K562 (cell line): ENCODE results near the gene ACOX2. TPM values are rescaled to one million over a fixed set of nuclear protein-coding genes. Genes with fewer than 3 reads are reported as not detected.

Experiments
- CBX8 ChIP-seq: fragments of 200-600 bp; sonication (generic); IDR thresholded peaks from 2 replicates; pipeline ENCODE4 v1.6.1; 2012; ENCODE audit warnings: borderline replicate concordance, mixed run types, low read depth, mild to moderate bottlenecking, moderate library complexity, mixed read lengths, low read length, control low read depth, inconsistent platforms; ENCODE audit not compliant: poor library complexity, severe bottlenecking; ENCODE audit errors: extremely low read depth
- FOS ChIP-seq: IDR thresholded peaks from 3 replicates; pipeline ENCODE4 v1.6.1; 2011; ENCODE audit not compliant: insufficient read length; ENCODE audit errors: extremely low read depth
- FUS ChIP-seq: fragments of 200-400 bp; formaldehyde crosslinking; optimal IDR thresholded peaks from 2 replicates; pipeline ENCODE3; 2017; ENCODE audit warnings: low read depth, low read length
- HCFC1 ChIP-seq: IDR thresholded peaks from 2 replicates; pipeline ENCODE4 v1.6.1; 2012; ENCODE audit warnings: low read depth, low read length, improper control_type of control experiment
- JUNB ChIP-seq: fragments of 450-650 bp; formaldehyde crosslinking; conservative IDR thresholded peaks from 2 replicates; pipeline ENCODE4 v1.4.0; 2020; ENCODE audit warnings: mild to moderate bottlenecking
- SIX5 ChIP-seq, 2 experiments: IDR thresholded peaks; 2 replicates each; pipeline ENCODE4 v1.6.1; 2011; ENCODE audit warnings: low read length in 2 of 2, borderline replicate concordance in 1 of 2, low read depth in 1 of 2, mild to moderate bottlenecking in 1 of 2, moderate library complexity in 1 of 2; ENCODE audit not compliant: insufficient read depth in 1 of 2
- SP1 ChIP-seq: sonication (generic); formaldehyde crosslinking; IDR thresholded peaks from 2 replicates; pipeline ENCODE4 v1.8.1; 2022; ENCODE audit warnings: mild to moderate bottlenecking, missing genetic modification reagents
- SRSF3 ChIP-seq: fragments of 200-400 bp; formaldehyde crosslinking; IDR thresholded peaks from 2 replicates; pipeline ENCODE4 v1.6.1; 2016; ENCODE audit warnings: mild to moderate bottlenecking, low read length, moderate library complexity; ENCODE audit not compliant: insufficient read depth
- STAT5A ChIP-seq: IDR thresholded peaks from 2 replicates; pipeline ENCODE4 v1.6.1; 2012; ENCODE audit warnings: low read length, inconsistent platforms, borderline replicate concordance
- TSHZ1 ChIP-seq: fragments of 250-450 bp; sonication (Bioruptor Pico); IDR thresholded peaks from 2 replicates; pipeline ENCODE4 v1.4.0; 2020; ENCODE audit warnings: mild to moderate bottlenecking, moderate library complexity
- YY1 ChIP-seq, 3 experiments: IDR thresholded peaks; 2 replicates each; pipeline ENCODE4 v1.6.1; 2011; ENCODE audit warnings: low read length in 2 of 3, mild to moderate bottlenecking in 2 of 3, moderate library complexity in 2 of 3, borderline replicate concordance in 1 of 3, control low read depth in 1 of 3, low read depth in 1 of 3; ENCODE audit not compliant: insufficient read depth in 3 of 3, insufficient replicate concordance in 2 of 3, control insufficient read depth in 1 of 3, insufficient read length in 1 of 3; ENCODE audit errors: extremely low read depth in 1 of 3
- ZNF12 ChIP-seq: sonication (generic); formaldehyde crosslinking; IDR thresholded peaks from 2 replicates; pipeline ENCODE4 v1.4.0; 2020; ENCODE audit warnings: mild to moderate bottlenecking, missing genetic modification reagents
- ZNF143 ChIP-seq: sonication (generic); formaldehyde crosslinking; IDR thresholded peaks from 2 replicates; pipeline ENCODE4 v1.9.0; 2022; ENCODE audit warnings: mild to moderate bottlenecking, missing genetic modification reagents
- ZNF57 ChIP-seq: fragments of 450-650 bp; formaldehyde crosslinking; IDR thresholded peaks from 2 replicates; pipeline ENCODE4 v1.4.0; 2020; ENCODE audit warnings: mild to moderate bottlenecking, moderate library complexity
- polyA plus RNA-seq, 8 experiments: library from polyadenylated mRNA; depleted of rRNA in 4 of 8; stranded (reverse) in 5 of 8; unstranded in 3 of 8; fragments of >200 nt; fragmentation: Nextera tagmentation in 2 of 8; fragmentation: Illumina TruSeq in 1 of 8; extraction: Ambion mirVana in 2 of 8; extraction: Trizol in 1 of 8; gene quantifications; 2 replicates each; pipeline versions ENCODE4 v1.2.1 to v1.2.3, GENCODE V29; 2011 to 2014; ENCODE audit warnings: inconsistent platforms in 1 of 8, missing spikeins in 1 of 8
- total RNA-seq, 7 experiments: library from RNA; depleted of rRNA in 6 of 7; stranded (reverse); fragments of >200 nt in 6 of 7; fragmentation: Illumina TruSeq in 2 of 7; extraction: Trizol in 2 of 7; gene quantifications; 2 replicates each; pipeline versions ENCODE4 v1.2.1 to v1.2.3, GENCODE V29; 2011 to 2021; ENCODE audit warnings: low replicate concordance in 1 of 7

Gene ACOX2
- total and polyA plus RNA-seq, 9 of the 15 experiments (the other 6 are each of a cell fraction or from before 2014, with no cell fraction given), result 0.15 TPM; not detected in 8

DNA sequence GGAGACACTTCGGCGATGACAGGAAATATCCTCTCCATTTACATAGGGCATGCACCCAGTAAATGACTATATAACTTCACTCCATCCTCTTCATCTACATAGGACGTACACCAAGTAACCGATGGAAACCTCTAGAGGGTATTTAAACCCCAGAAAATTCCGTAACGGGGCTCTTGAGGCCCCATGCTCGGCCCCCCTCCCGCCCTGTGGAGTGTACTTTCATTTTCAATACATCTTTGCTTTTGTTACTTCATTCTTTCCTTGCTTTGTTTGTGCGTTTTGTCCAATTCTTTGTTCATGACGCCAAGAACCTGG is 47.7 kb upstream of the ACOX2 start (continued):
- TF ChIP-seq TSHZ1 (CRISPR knock-in tag), result no peak
- TF ChIP-seq FUS, result no peak
- no peak for TF ChIP-seq JUNB (CRISPR knock-in tag)
- no peak for TF ChIP-seq SP1
- no peak for TF ChIP-seq ZNF57 (CRISPR knock-in tag)
- no peak for TF ChIP-seq STAT5A
- TF ChIP-seq SIX5 (IDR thresholded peaks at IDR 0.05; ENCODE audit: borderline replicate concordance in 1 of 2, insufficient read depth in 1 of 2, low read depth in 1 of 2, low read length in 2 of 2), result no peak
- no peak for TF ChIP-seq FOS
- TF ChIP-seq CBX8, result no peak
- no peak for TF ChIP-seq ZNF143 (CRISPR knock-in tag)
- no peak for TF ChIP-seq HCFC1
- TF ChIP-seq YY1 (IDR thresholded peaks at IDR 0.05; ENCODE audit: borderline replicate concordance in 1 of 3, control insufficient read depth in 1 of 3, extremely low read depth in 1 of 3, insufficient read depth in 3 of 3, insufficient read length in 1 of 3, insufficient replicate concordance in 2 of 3, low read depth in 1 of 3, low read length in 2 of 3), result no peak
- TF ChIP-seq ZNF12, result no peak
- TF ChIP-seq SRSF3, result no peak
